Jurkat, Clone E6-1 (cell line): ENCODE measurements around the gene NUDT3.
"Not testable (repeated sequence)": the region's sequence is repeated elsewhere in the genome, so short reads cannot be mapped to it uniquely, and the experiment has no call there.

ENCODE experiments used
- DNase-seq: peaks from one replicate; pipeline ENCODE4 v3.0.0-alpha.2; 2011; ENCODE audit warnings: low read depth, low spot score
- H3K4me3 ChIP-seq: 2 replicates; pipeline ENCODE4 v1.5.1; 2011; ENCODE audit warnings: mild to moderate bottlenecking, low read length, control low read depth, moderate library complexity

NUDT3 gene

GRCh38 chr6:34276881-34277762 lies 115.3 kb downstream of the NUDT3 start:
- DNase-seq = no peak
- H3K4me3 ChIP-seq = no peak overlapping the region

- no peak for DNase-seq
- no peak overlapping the region for H3K4me3 ChIP-seq
Measured at GRCh38 chr6:34276191-34276590, 116.3 kb downstream of the NUDT3 start.

- DNase-seq = no peak
- H3K4me3 ChIP-seq = no peak overlapping the region
Measured at GRCh38 chr6:34275128-34275804, 117.2 kb downstream of the NUDT3 start.

- no peak for DNase-seq
- H3K4me3 ChIP-seq = no peak overlapping the region
Measured at GRCh38 chr6:34274129-34274528, 118.3 kb downstream of the NUDT3 start.

GRCh38 chr6:34273242-34273805 lies 119.1 kb downstream of the NUDT3 start:
- no peak overlapping the region for H3K4me3 ChIP-seq
- DNase-seq = no peak

GRCh38 chr6:34272013-34272926 lies 120.2 kb downstream of the NUDT3 start:
- no peak overlapping the region for H3K4me3 ChIP-seq
- DNase-seq = no peak

GRCh38 chr6:34269658-34270341 lies 122.7 kb downstream of the NUDT3 start:
- not testable (repeated sequence) for H3K4me3 ChIP-seq
- DNase-seq = peak; percentile 77

- not testable (repeated sequence) for H3K4me3 ChIP-seq, DNase-seq
Measured at GRCh38 chr6:34269132-34269531, 123.3 kb downstream of the NUDT3 start.

- DNase-seq = no peak
- H3K4me3 ChIP-seq = no peak overlapping the region
Measured at GRCh38 chr6:34267746-34268145, 124.7 kb downstream of the NUDT3 start.

- H3K4me3 ChIP-seq, DNase-seq: not testable (repeated sequence)
Measured at GRCh38 chr6:34263484-34263883, 129.0 kb downstream of the NUDT3 start.

GRCh38 chr6:34260576-34261267 lies 131.7 kb downstream of the NUDT3 start:
- no peak overlapping the region for H3K4me3 ChIP-seq
- DNase-seq = no peak

GRCh38 chr6:34259529-34260069 lies 132.9 kb downstream of the NUDT3 start:
- DNase-seq = no peak
- H3K4me3 ChIP-seq = no peak overlapping the region

- DNase-seq, H3K4me3 ChIP-seq: not testable (repeated sequence)
Measured at GRCh38 chr6:34252395-34252794, 140.1 kb downstream of the NUDT3 start.

GRCh38 chr6:34249469-34250261 lies 142.8 kb downstream of the NUDT3 start:
- H3K4me3 ChIP-seq = peak overlapping the region; percentile 68
- no peak for DNase-seq

- peak; percentile 91 for DNase-seq
- H3K4me3 ChIP-seq = peak within 1 kb of the TSS; percentile 79
Measured at GRCh38 chr6:34248727-34249468, 143.6 kb downstream of the NUDT3 start, which contains the start of gene SMIM29. SMIM29 (minus strand) TSS chr6:34249006; CDS start chr6:34247791, 1,215 bp downstream.

GRCh38 chr6:34248198-34248726 lies 144.2 kb downstream of the NUDT3 start:
- no peak for DNase-seq
- H3K4me3 ChIP-seq = peak overlapping the region; percentile 79
